GM23248 (cell line): ENCODE results near the gene RTTN. TPM values are rescaled to one million over a fixed set of nuclear protein-coding genes. Genes with fewer than 3 reads are reported as not detected.

ENCODE experiments used
- DNase-seq: peaks from one replicate; pipeline ENCODE4 v3.0.0-alpha.2; 2015
- H2AFZ ChIP-seq: fragments of 200-600 bp; sonication (generic); 2 replicates; pipeline ENCODE4 v1.6.1; 2016; ENCODE audit warnings: antibody characterized with exemption
- H3F3A ChIP-seq: fragments of 200-600 bp; sonication (generic); 2 replicates; pipeline ENCODE4 v1.6.1; 2016; ENCODE audit warnings: mild to moderate bottlenecking, antibody characterized with exemption, mixed run types; ENCODE audit not compliant: insufficient read depth
- H3K27ac ChIP-seq: fragments of 200-600 bp; sonication (generic); 2 replicates; pipeline ENCODE4 v1.5.1; 2016; ENCODE audit warnings: mild to moderate bottlenecking
- H3K27me3 ChIP-seq: fragments of 200-600 bp; sonication (generic); replicated peaks from 2 replicates; pipeline ENCODE4 v1.6.1; 2016; ENCODE audit warnings: mild to moderate bottlenecking; ENCODE audit not compliant: insufficient read depth
- H3K36me3 ChIP-seq: fragments of 200-600 bp; sonication (generic); 2 replicates; pipeline ENCODE4 v1.6.1; 2016; ENCODE audit warnings: low read depth, mild to moderate bottlenecking
- H3K4me1 ChIP-seq: fragments of 200-600 bp; sonication (generic); 2 replicates; pipeline ENCODE4 v1.6.1; 2016; ENCODE audit warnings: mild to moderate bottlenecking; ENCODE audit not compliant: insufficient read depth
- H3K4me2 ChIP-seq: fragments of 200-600 bp; sonication (generic); one replicate; pipeline ENCODE4 v1.6.1; 2016; ENCODE audit warnings: mild to moderate bottlenecking; ENCODE audit not compliant: unreplicated experiment
- H3K4me3 ChIP-seq: fragments of 200-600 bp; sonication (generic); 2 replicates; pipeline ENCODE4 v1.5.1; 2016; ENCODE audit warnings: mild to moderate bottlenecking
- H3K79me2 ChIP-seq: fragments of 200-600 bp; sonication (generic); 2 replicates; pipeline ENCODE4 v1.6.1; 2016; ENCODE audit warnings: mild to moderate bottlenecking; ENCODE audit not compliant: insufficient read depth
- H3K9ac ChIP-seq: fragments of 200-600 bp; sonication (generic); 2 replicates; pipeline ENCODE4 v1.6.1; 2016; ENCODE audit warnings: mild to moderate bottlenecking
- H3K9me2 ChIP-seq: fragments of 200-600 bp; sonication (generic); 2 replicates; pipeline ENCODE4 v1.6.1; 2016; ENCODE audit warnings: mixed run types, mild to moderate bottlenecking, moderate library complexity; ENCODE audit not compliant: insufficient read depth
- H3K9me3 ChIP-seq: fragments of 200-600 bp; sonication (generic); one replicate; pipeline ENCODE4 v1.6.1; 2017; ENCODE audit warnings: low read depth
- H4K20me1 ChIP-seq: fragments of 200-600 bp; sonication (generic); 2 replicates; pipeline ENCODE4 v1.6.0; 2016; ENCODE audit not compliant: insufficient read depth
- EZH2 ChIP-seq: fragments of 200-600 bp; sonication (generic); IDR thresholded peaks from 2 replicates; pipeline ENCODE4 v1.6.1; 2018; ENCODE audit warnings: antibody characterized with exemption, mild to moderate bottlenecking; ENCODE audit not compliant: insufficient read depth, poor library complexity, severe bottlenecking
- EZH2phosphoT487 ChIP-seq: fragments of 200-600 bp; sonication (generic); IDR thresholded peaks from 2 replicates; pipeline ENCODE4 v1.6.1; 2018; ENCODE audit warnings: antibody characterized with exemption, moderate library complexity, mild to moderate bottlenecking, low read depth; ENCODE audit not compliant: insufficient read depth
- WGBS, 2 experiments: methylation state at CpG; one replicate each; pipeline ENCODE4 v1.1.6; 2015 to 2017; ENCODE audit warnings: low lambda C conversion rate in 2 of 2, low coverage in 1 of 2; ENCODE audit errors: missing lambda C conversion rate in 2 of 2; 5-methylcytosine and 5-hydroxymethylcytosine counted together
- in situ Hi-C: fragments of 300-500 bp; cut with MboI; formaldehyde crosslinking; loops from 2 replicates; pipeline ENCODE4 v1.15.0; 2020
- polyA plus RNA-seq: library from polyadenylated mRNA; unstranded; fragments of >200 nt; fragmentation: Nextera tagmentation; extraction: Ambion mirVana; gene quantifications from 2 replicates; pipeline ENCODE4 v1.2.1, GENCODE V29; 2016
- total RNA-seq: library from RNA; depleted of rRNA; stranded (reverse); fragments of >200 nt; shearing (Covaris generic); gene quantifications from 2 replicates; pipeline ENCODE4 v1.2.3, GENCODE V29; 2014

RTTN gene
- total and polyA plus RNA-seq, 2 experiments from 2014 or later: 12.4 to 19.3 TPM

DNA sequence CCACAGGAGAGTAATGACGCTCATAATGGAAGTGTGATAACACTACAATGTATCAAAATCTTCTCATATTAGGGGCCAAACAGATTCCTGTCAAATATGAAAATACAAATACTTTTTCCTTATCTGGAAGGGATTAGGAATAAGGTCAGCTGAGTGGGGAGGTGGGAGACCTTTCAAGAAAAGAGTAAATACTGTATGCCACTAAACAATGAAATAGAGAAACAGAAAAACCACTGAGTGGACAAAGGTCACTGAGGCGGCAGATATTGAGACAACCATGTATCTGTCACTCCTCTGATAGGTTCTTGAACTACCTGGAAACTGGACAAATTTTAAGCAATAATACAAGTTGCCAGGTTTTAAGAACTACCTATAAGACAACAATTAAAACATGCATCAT lies 59.3 kb downstream of the RTTN start:
- Histone ChIP-seq H3K9me3 (no peaks in the 10 kb centered on the region), H3K27me3 (no peaks in the 10 kb centered on the region), H3F3A (no peaks in the 10 kb centered on the region), H3K4me2 (no peak overlapping the region), H4K20me1 (no peaks in the 10 kb centered on the region), H3K9ac (no peak overlapping the region), H3K36me3 (peaks cover 25% of the 10 kb centered on the region), H3K79me2 (no peaks in the 10 kb centered on the region), H2AFZ (no peak overlapping the region), H3K4me3 (no peak overlapping the region), H3K9me2 (no peaks in the 10 kb centered on the region), H3K27ac (no peak overlapping the region), H3K4me1 (no peaks in the 10 kb centered on the region)
- DNase-seq: no peak
- 99 to 100% methylated on average over 2 of the region's 2 CpGs for WGBS, 2 experiments
- TF ChIP-seq EZH2phosphoT487 (no peak), EZH2 (no peak)
- in situ Hi-C loops: no loop called here

DNA sequence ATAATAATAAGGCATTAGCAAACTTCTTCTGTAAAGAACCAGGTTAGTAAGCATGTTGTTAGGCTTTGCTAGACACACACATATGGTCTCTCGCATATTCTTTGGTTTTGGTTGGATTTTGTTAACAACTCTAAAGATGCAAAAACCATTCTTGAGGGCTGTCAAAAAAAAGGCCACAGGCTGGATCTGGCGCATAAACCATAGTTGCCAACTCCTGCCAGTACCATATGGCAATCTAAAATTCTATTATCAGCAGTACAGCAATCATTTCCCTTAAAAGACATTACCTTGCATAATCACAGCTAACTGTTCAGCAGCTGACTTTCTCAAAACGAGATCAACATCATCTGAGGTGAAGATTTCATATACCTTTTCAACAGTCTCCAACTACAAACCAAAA lies 63.5 kb downstream of the RTTN start:
- 85% methylated on average over 3 of the region's 3 CpGs for WGBS, 2 experiments
- no peak overlapping the region for H3K27ac ChIP-seq
- H3K9ac ChIP-seq: no peak overlapping the region
- peaks cover 13% of the 10 kb centered on the region for H3K36me3 ChIP-seq
- no peaks in the 10 kb centered on the region for H3K9me2 ChIP-seq
- in situ Hi-C loops: no loop called here
- H3K9me3 ChIP-seq: no peaks in the 10 kb centered on the region
- no peaks in the 10 kb centered on the region for H3F3A ChIP-seq
- no peaks in the 10 kb centered on the region for H3K79me2 ChIP-seq
- H4K20me1 ChIP-seq: no peaks in the 10 kb centered on the region
- no peaks in the 10 kb centered on the region for H3K27me3 ChIP-seq
- no peak overlapping the region for H3K4me3 ChIP-seq
- TF ChIP-seq EZH2 (no peak), EZH2phosphoT487 (no peak)
- no peak overlapping the region for H3K4me2 ChIP-seq
- DNase-seq: no peak
- H3K4me1 ChIP-seq: no peaks in the 10 kb centered on the region
- H2AFZ ChIP-seq: no peak overlapping the region

DNA sequence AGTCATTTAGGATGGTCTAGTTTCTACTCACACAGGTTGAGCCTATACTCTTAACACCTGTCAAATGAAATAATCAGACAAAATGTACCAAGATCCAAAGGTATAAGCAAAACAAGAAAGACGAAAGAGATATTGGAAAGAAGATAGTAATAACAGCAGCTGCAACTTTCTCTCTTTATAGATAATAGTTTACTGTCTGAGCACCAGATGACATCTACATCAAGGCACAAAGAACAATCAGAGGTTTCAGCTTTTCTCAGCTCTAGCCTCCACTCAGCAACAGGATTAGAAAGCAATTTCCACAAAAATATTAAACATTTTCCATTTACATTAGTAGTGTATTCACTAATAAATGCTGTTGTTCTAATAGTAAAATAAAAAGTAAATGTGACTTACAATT lies 66.3 kb downstream of the RTTN start:
- H3K79me2 ChIP-seq: no peaks in the 10 kb centered on the region
- no peaks in the 10 kb centered on the region for H4K20me1 ChIP-seq
- no peaks in the 10 kb centered on the region for H3K9me3 ChIP-seq
- H3K27me3 ChIP-seq: no peaks in the 10 kb centered on the region
- H3K36me3 ChIP-seq: peaks cover 7% of the 10 kb centered on the region
- H3K27ac ChIP-seq: no peak overlapping the region
- H3K9me2 ChIP-seq: no peaks in the 10 kb centered on the region
- H2AFZ ChIP-seq: no peak overlapping the region
- H3K4me2 ChIP-seq: no peak overlapping the region
- H3K4me3 ChIP-seq: no peak overlapping the region
- in situ Hi-C loops: no loop called here
- no peak for DNase-seq
- no peak for TF ChIP-seq EZH2
- peaks cover 6% of the 10 kb centered on the region; the same call in 1 of the 2 replicates for H3F3A ChIP-seq
- H3K4me1 ChIP-seq: peaks cover 9% of the 10 kb centered on the region; the same call in 1 of the 2 replicates
- H3K9ac ChIP-seq: no peak overlapping the region
- 96 to 100% methylated on average over 1 of the region's 1 CpG for WGBS, 2 experiments

GRCh38 chr18:70135604-70136003 lies 69.9 kb downstream of the RTTN start:
- H3K79me2 ChIP-seq: no peaks in the 10 kb centered on the region
- WGBS, 2 experiments: 76 to 84% methylated on average over 2 of the region's 2 CpGs
- TF ChIP-seq EZH2 (no peak), EZH2phosphoT487 (no peak)
- no peak overlapping the region for H3K4me2 ChIP-seq
- H3K4me3 ChIP-seq: no peak overlapping the region
- peak overlapping the region; percentile 55 for H2AFZ ChIP-seq
- H3K27me3 ChIP-seq: no peaks in the 10 kb centered on the region
- DNase-seq: peak; percentile 5
- peaks cover 21% of the 10 kb centered on the region for H3F3A ChIP-seq
- H3K9me3 ChIP-seq: no peaks in the 10 kb centered on the region
- in situ Hi-C loops: no loop called here
- no peaks in the 10 kb centered on the region; the same call in 1 of the 2 replicates for H3K36me3 ChIP-seq
- no peak overlapping the region for H3K9ac ChIP-seq
- no peaks in the 10 kb centered on the region for H4K20me1 ChIP-seq
- no peaks in the 10 kb centered on the region for H3K9me2 ChIP-seq
- peaks cover 29% of the 10 kb centered on the region for H3K4me1 ChIP-seq
- no peak overlapping the region for H3K27ac ChIP-seq

GRCh38 chr18:70132999-70133398 lies 72.5 kb downstream of the RTTN start:
- no peaks in the 10 kb centered on the region for H3K9me3 ChIP-seq
- H3K27me3 ChIP-seq: no peaks in the 10 kb centered on the region
- H3K36me3 ChIP-seq: no peaks in the 10 kb centered on the region; the same call in 1 of the 2 replicates
- peak overlapping the region; percentile 84 for H3K4me2 ChIP-seq
- peak overlapping the region; percentile 57 for H3K4me3 ChIP-seq
- 2 to 3% methylated on average over 2 of the region's 2 CpGs for WGBS, 2 experiments
- in situ Hi-C loops: no loop called here
- H3K9ac ChIP-seq: peak overlapping the region; percentile 60
- peak overlapping the region; percentile 19; the same call in 1 of the 2 replicates for H2AFZ ChIP-seq
- H4K20me1 ChIP-seq: no peaks in the 10 kb centered on the region
- no peaks in the 10 kb centered on the region for H3K79me2 ChIP-seq
- H3K4me1 ChIP-seq: peaks cover 29% of the 10 kb centered on the region
- H3K27ac ChIP-seq: peak overlapping the region; percentile 80
- peak; percentile 96 for DNase-seq
- H3K9me2 ChIP-seq: no peaks in the 10 kb centered on the region
- TF ChIP-seq EZH2 (no peak), EZH2phosphoT487 (no peak)
- peaks cover 21% of the 10 kb centered on the region for H3F3A ChIP-seq
